ENCODE data around the gene REXO4. TPM values are rescaled to one million over a fixed set of nuclear protein-coding genes. Genes with fewer than 3 reads are reported as not detected.

REXO4 gene
- total and polyA plus RNA-seq, 2 of the 8 experiments (the other 6 are each of a cell fraction or from before 2014, with no cell fraction given): 19.1 to 38.3 TPM

GRCh38 chr9:133378408-133378962 is 39.3 kb downstream of the REXO4 start (continued):
- TF ChIP-seq CHD7 (IDR thresholded peaks at IDR 0.05; ENCODE audit: insufficient replicate concordance, low read length) (no peak), TBP (IDR thresholded peaks at IDR 0.05; ENCODE audit: low read depth, low read length) (no peak), CTCF (IDR thresholded peaks at IDR 0.05; ENCODE audit: control extremely low read depth in 1 of 3, insufficient read depth in 1 of 3, low read depth in 1 of 3, low read length in 3 of 3) (no peak), SP1 (IDR thresholded peaks at IDR 0.05; ENCODE audit: low read depth, low read length) (no peak), USF2 (IDR thresholded peaks at IDR 0.05; ENCODE audit: low read length) (no peak), SIX5 (IDR thresholded peaks at IDR 0.05; ENCODE audit: low read depth, low read length) (no peak)

Measured in H1 (cell line).